22Rv1 (cell line): ENCODE results near the gene DTD1.

ENCODE experiments used
- ZFX ChIP-seq: fragments of 450-650 bp; IDR thresholded peaks from 2 replicates; pipeline ENCODE4 v1.6.1; 2017; ENCODE audit warnings: antibody characterized with exemption, borderline replicate concordance
- TF ChIP-seq, protein P1 (sequence below): fragments of 450-650 bp; IDR thresholded peaks from 2 replicates; pipeline ENCODE4 v1.5.1; 2017; ENCODE audit warnings: mild to moderate bottlenecking

DNA sequence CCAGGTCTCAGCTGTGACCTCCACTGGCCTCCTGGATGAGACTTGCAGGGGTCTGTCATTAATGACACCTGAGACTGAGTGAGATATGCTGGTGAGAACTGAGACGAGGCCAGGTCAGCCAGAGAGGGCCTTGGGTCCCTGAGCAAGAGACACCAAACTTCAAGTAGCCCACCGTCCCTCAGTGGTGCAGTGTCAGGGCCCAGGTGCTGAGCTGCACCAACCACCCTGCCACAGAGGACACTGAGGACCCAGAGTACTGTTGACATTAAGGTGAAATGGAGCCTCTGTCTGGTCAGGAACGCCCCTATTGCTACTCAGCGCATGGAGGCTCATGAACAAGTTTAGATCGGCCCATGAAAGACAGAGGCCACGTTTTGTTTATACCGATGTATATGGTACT is 161.7 kb downstream of the DTD1 start:
- TF ChIP-seq, protein P1, sequence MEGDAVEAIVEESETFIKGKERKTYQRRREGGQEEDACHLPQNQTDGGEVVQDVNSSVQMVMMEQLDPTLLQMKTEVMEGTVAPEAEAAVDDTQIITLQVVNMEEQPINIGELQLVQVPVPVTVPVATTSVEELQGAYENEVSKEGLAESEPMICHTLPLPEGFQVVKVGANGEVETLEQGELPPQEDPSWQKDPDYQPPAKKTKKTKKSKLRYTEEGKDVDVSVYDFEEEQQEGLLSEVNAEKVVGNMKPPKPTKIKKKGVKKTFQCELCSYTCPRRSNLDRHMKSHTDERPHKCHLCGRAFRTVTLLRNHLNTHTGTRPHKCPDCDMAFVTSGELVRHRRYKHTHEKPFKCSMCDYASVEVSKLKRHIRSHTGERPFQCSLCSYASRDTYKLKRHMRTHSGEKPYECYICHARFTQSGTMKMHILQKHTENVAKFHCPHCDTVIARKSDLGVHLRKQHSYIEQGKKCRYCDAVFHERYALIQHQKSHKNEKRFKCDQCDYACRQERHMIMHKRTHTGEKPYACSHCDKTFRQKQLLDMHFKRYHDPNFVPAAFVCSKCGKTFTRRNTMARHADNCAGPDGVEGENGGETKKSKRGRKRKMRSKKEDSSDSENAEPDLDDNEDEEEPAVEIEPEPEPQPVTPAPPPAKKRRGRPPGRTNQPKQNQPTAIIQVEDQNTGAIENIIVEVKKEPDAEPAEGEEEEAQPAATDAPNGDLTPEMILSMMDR, result no peak
- no peak for TF ChIP-seq ZFX
